Measurements from ENCODE around the gene MYO16. TPM values are rescaled to one million over a fixed set of nuclear protein-coding genes. Genes with fewer than 3 reads are reported as not detected.

The MYO16 gene
- total and polyA plus RNA-seq, 7 donors: 0.01 to 0.46 (median 0.30) TPM

GRCh38 chr13:109002934-109003333 lies 373.5 kb downstream of the MYO16 start:
- intact Hi-C loops (cut with DNase I): no loop called here
- Histone ChIP-seq H3K27me3 (ENCODE audit: insufficient read depth in 3 of 3, low read length in 2 of 3) (no peaks in the 10 kb centered on the region), H3K4me3 (no peak overlapping the region), H3K27ac (no peak overlapping the region), H3K9me3 (no peaks in the 10 kb centered on the region), H3K4me1 (no peaks in the 10 kb centered on the region), H3K36me3 (ENCODE audit: insufficient read depth in 1 of 2, low read depth in 1 of 2) (no peaks in the 10 kb centered on the region)
- DNase-seq (no peak), ATAC-seq (no peak)
- WGBS, 3 donors: 57 to 69% (median 59%) methylated on average over 2 of the region's 2 CpGs
- TF ChIP-seq, protein P1, sequence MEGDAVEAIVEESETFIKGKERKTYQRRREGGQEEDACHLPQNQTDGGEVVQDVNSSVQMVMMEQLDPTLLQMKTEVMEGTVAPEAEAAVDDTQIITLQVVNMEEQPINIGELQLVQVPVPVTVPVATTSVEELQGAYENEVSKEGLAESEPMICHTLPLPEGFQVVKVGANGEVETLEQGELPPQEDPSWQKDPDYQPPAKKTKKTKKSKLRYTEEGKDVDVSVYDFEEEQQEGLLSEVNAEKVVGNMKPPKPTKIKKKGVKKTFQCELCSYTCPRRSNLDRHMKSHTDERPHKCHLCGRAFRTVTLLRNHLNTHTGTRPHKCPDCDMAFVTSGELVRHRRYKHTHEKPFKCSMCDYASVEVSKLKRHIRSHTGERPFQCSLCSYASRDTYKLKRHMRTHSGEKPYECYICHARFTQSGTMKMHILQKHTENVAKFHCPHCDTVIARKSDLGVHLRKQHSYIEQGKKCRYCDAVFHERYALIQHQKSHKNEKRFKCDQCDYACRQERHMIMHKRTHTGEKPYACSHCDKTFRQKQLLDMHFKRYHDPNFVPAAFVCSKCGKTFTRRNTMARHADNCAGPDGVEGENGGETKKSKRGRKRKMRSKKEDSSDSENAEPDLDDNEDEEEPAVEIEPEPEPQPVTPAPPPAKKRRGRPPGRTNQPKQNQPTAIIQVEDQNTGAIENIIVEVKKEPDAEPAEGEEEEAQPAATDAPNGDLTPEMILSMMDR (IDR thresholded peaks at IDR 0.05): no peak

- Histone ChIP-seq H3K4me3 (no peak overlapping the region), H3K9me3 (no peaks in the 10 kb centered on the region), H3K27me3 (ENCODE audit: insufficient read depth in 3 of 3, low read length in 2 of 3) (no peaks in the 10 kb centered on the region), H3K36me3 (ENCODE audit: insufficient read depth in 1 of 2, low read depth in 1 of 2) (no peaks in the 10 kb centered on the region), H3K4me1 (no peaks in the 10 kb centered on the region), H3K27ac (no peak overlapping the region)
- intact Hi-C loops (cut with DNase I): no loop called here
- ATAC-seq (no peak), DNase-seq (no peak)
- 50 to 58% (median 52%) methylated on average over 3 of the region's 3 CpGs for WGBS, 3 donors
- TF ChIP-seq, protein P1 (IDR thresholded peaks at IDR 0.05): no peak
Observed at GRCh38 chr13:109007946-109008345, 378.5 kb downstream of the MYO16 start.

- H3K4me1 ChIP-seq: no peaks in the 10 kb centered on the region
- TF ChIP-seq, protein P1 (IDR thresholded peaks at IDR 0.05): no peak
- no peak overlapping the region for H3K4me3 ChIP-seq
- H3K36me3 ChIP-seq (ENCODE audit: insufficient read depth in 1 of 2, low read depth in 1 of 2): no peaks in the 10 kb centered on the region
- H3K27me3 ChIP-seq (ENCODE audit: insufficient read depth in 3 of 3, low read length in 2 of 3): no peaks in the 10 kb centered on the region
- intact Hi-C loops (cut with DNase I): no loop called here
- WGBS, 3 donors: 76 to 82% (median 81%) methylated on average over 4 of the region's 4 CpGs
- ATAC-seq (no peak), DNase-seq (no peak)
- H3K9me3 ChIP-seq: peaks cover 3% of the 10 kb centered on the region
- H3K27ac ChIP-seq: no peak overlapping the region
Observed at GRCh38 chr13:109009756-109010155, 380.3 kb downstream of the MYO16 start.

DNA sequence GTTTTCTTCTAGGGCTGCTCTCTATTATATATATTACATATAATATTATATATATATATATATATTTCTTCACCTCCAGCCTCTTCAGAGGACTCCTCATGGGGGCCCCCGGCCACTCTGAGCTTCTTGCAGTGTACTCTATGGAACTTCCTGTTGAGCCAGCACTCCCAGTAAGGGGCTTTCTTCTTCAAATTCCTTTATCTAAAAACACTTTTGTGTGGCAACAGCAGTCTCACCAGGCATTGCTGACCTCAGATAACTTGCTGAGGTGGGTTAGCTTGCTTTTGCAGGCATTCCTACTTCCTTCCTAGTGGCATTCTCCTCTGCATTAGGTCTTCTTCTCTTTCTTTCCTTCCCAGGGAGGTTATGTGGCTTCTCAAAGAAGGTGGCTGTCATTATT lies 381.5 kb downstream of the MYO16 start:
- DNase-seq (no peak), ATAC-seq (no peak)
- no peak overlapping the region for H3K4me3 ChIP-seq
- no peak overlapping the region for H3K27ac ChIP-seq
- WGBS, 3 donors: 55 to 71% (median 57%) methylated on average over 1 of the region's 1 CpG
- intact Hi-C loops (cut with DNase I): no loop called here
- TF ChIP-seq, protein P1 (IDR thresholded peaks at IDR 0.05): no peak
- H3K4me1 ChIP-seq: no peaks in the 10 kb centered on the region
- peaks cover 3% of the 10 kb centered on the region for H3K9me3 ChIP-seq
- H3K36me3 ChIP-seq (ENCODE audit: insufficient read depth in 1 of 2, low read depth in 1 of 2): no peaks in the 10 kb centered on the region
- H3K27me3 ChIP-seq (ENCODE audit: insufficient read depth in 3 of 3, low read length in 2 of 3): no peaks in the 10 kb centered on the region

GRCh38 chr13:109012115-109012514 lies 382.7 kb downstream of the MYO16 start:
- Histone ChIP-seq H3K36me3 (ENCODE audit: insufficient read depth in 1 of 2, low read depth in 1 of 2) (no peaks in the 10 kb centered on the region), H3K4me1 (no peaks in the 10 kb centered on the region), H3K27ac (no peak overlapping the region), H3K4me3 (no peak overlapping the region), H3K27me3 (ENCODE audit: insufficient read depth in 3 of 3, low read length in 2 of 3) (no peaks in the 10 kb centered on the region), H3K9me3 (peaks cover 3% of the 10 kb centered on the region)
- ATAC-seq: no peak
- 63 to 70% (median 69%) methylated on average over 5 of the region's 5 CpGs for WGBS, 3 donors
- TF ChIP-seq, protein P1 (IDR thresholded peaks at IDR 0.05): no peak
- no peak for DNase-seq
- intact Hi-C loops (cut with DNase I): no loop called here

Measured in psoas muscle (tissue), 8 donors.